Hematopoietic multipotent progenitor cell treated with erythropoietin and hydrocortisone succinate and interleukin-3 and kit ligand, for 15 days (in vitro differentiated cells): ENCODE measurements around the gene KCNN3.
"Not testable (repeated sequence)": the region's sequence is repeated elsewhere in the genome, so short reads cannot be mapped to it uniquely, and the experiment has no call there.

ENCODE experiments used
- DNase-seq: peaks from one replicate; pipeline ENCODE4 v3.0.0-alpha.2; 2015; ENCODE audit warnings: low spot score

KCNN3 gene

DNA sequence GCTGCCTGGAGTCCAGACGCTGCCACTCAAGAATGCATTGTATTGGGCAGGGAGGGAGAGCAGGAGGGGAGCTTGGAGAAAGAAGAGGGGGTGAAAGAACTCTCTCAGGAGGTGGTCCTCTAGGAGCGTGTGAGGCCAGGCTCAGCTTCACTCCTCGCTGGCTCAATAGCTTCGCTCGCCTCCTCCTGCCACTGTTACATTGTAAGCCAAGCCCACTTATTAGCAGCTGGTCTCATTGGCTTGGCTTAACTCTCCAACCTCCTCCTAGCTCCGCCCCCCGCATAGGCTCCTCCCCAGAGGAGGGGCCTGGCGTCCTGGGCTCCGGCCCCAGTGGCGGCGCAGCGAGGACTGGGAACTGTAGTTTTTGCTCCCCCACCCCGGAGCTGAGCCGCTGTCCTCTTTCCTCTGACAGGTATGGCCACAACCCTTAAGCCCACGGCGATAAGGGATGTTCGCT lies at the start of gene KCNN3:
Gene KCNN3 (minus strand): TSS at position 167 of the 457 bp plus-strand sequence. CDS start 317 bp downstream, outside the sequence.
- peak; percentile 65 for DNase-seq

DNA sequence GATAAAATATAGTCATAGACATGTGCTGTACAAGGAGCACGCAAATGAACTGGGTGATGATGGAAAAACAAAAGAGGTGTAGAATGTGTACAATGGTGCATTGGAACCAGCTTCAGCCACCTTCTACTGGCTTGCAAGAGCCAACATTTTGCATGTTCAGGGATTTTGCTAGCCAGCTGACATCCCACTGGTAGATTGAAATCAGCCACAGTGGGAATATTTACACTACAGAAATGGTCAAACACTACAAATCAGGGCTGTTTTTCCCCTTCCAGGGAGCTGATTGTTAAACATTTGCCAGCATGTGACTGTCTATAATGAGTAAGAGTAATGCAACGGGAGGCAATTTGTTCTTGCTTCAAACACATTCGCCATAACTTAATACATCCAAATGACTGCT lies 43.2 kb upstream of the KCNN3 start:
- DNase-seq = no peak

DNA sequence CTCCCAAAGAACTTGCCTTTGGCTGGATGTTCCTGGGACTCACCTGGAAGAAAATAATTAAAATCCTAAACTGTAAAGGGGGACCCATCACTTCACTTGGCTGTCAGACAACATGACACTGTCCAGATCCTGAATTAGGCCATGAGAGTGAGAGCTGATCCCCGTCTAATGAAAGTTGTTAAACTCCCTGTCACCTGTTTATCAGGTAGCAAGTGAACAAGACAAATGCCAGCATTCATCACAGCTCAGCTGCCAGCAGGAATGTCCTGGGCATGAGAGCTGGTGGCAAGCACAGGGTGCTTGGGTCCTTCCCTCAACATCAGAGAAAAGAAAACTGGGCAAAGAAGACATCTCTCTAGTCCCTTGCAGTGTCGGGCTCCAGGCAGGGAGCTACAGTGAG lies 42.7 kb upstream of the KCNN3 start:
- DNase-seq = no peak

DNA sequence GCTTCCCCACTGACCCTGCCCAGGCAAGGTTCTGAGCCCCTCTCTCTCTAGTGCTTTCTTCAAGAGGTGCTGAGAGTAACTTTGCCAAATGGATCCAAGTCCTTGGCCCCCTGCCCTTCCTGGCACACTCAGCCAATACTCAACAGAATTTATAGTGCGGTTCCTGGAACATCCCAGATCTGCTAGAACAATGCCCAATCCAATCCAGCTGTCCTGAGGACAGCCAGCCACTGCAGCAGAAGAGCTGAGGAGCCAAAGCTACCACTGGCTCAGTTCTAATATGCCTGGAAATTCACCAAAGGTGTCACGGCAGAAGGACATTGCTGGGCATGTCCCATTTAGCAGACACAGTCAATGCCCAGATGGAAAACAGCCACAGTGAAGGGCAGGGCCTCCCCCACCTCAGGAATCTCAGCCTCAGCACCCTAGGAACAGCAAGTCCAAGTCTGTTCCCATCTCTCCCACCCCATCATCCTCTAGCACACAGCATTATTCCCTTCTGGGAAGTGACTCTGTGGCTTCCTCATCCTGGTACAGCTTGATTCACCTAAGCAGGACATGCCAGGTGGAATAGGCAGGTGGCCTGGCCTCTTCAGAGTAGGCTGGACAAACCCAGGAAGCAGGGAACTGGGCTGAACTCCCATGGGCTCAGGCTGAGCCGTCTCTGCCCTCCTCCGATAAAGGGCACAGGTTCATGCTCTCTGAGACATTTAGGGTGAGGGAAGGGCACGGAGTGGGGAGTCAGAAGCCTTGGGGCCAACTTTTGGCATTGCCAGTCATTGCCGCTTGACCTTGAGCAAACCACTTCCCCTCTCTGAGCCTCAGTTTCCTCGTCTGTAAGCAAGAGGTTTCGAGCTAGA lies 41.8 kb upstream of the KCNN3 start:
- DNase-seq = no peak

DNA sequence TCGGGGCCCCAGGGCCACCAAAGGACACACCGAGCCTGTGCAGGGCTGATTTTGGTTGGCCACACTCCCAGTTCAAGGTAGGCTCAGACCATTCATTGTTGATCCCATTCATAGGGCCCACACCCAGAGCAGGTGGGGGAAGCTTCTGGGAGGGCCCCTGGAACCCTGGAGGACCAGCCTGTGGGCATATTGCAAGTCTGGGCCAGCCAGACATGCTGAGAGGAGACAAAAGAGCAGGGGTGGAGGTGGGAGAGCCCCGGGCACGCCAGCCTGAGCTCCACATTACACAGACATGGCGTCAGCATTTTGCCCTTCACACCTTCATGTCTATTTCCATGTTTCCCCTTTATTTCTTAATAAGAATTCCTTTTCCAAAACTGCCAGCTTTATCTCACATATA lies 40.8 kb upstream of the KCNN3 start:
- DNase-seq = no peak

DNA sequence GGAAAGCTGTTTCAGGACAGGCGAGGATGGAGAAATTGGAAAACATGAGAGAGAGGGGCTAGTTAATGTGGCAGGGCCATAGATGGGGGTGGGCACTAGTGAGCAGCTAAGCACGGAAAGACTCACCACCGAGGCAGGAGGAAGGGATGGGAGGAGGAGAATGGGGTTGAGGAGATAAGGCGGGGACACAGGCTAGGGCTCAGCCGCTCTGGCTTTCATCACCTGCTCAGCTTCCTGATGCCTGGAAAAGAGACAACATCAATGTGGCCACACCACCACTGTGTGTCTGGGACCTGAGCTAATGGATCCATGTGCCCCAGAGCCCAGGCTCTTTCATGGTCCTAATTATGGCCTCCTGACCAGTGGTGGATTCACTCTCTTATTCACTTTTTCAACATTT lies 38.9 kb upstream of the KCNN3 start:
- no peak for DNase-seq

DNA sequence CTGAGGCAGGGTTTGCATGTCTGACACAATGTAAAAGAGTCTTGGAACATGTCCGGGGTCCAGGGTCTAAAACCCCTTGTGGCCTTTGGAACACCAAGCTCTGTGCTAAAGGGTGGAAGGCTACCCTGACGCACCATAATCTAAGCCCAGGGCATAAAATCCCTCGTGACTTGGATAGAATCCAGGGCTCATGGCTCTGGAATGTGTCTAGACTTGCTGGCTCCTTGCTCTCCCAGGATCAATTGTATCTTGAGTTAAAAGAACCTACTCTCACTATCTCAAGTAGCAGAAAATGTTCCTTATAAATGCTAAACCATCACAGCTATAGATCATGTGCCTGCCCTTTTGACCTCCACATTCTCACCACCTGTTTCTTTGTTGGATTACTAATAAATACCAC lies 38.0 kb upstream of the KCNN3 start:
- DNase-seq = not testable (repeated sequence)

DNA sequence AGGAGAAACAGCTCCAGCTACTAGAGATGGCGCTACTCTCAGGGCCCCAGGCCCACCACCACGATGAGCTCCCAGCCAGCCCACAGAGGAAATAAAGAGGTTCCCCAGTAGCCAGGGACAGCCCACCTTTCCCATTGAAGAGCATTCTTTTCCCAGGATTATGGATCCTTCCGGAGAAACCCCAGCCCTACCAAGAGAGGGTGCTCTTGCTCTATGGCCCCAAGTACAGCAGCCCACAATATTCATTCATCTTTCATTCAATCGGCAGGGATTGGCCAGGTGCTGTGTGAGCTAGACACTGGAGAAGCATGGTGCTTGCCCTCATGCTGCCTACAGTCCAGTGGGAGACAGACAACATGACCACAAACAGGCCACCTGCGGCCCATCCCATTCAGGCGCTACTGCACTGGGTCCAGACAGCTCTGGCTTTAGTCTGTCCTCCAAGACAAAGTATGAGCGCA lies 36.6 kb upstream of the KCNN3 start:
- DNase-seq = peak; percentile 21

DNA sequence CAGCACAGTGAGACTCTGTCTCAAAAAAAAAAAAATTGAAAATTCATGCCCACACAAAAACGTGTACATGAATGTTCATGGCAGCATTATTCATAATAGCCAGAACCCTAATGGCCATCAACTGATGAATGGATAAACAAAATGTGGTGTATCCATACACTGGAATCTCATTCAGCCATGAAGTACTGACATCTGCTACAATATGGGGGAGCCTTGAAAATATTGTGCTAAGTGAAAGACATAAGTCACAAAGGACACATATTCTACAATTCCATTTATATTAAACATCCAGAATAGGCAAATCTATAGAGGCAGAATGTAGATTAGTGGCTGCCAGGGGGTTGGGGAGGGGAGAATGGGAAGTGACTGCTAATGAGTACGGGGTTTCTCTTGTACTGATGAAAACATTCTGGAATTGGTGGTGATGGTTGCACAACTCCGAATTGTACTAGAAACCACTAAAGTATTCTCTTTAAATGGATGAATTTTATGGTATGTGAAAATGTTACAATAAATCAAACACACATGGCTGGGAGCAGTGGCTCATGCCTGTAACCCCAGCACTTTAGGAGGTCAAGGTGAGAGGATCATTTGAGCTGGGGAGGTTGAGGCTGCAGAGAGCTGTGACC lies 33.0 kb upstream of the KCNN3 start:
- no peak for DNase-seq

DNA sequence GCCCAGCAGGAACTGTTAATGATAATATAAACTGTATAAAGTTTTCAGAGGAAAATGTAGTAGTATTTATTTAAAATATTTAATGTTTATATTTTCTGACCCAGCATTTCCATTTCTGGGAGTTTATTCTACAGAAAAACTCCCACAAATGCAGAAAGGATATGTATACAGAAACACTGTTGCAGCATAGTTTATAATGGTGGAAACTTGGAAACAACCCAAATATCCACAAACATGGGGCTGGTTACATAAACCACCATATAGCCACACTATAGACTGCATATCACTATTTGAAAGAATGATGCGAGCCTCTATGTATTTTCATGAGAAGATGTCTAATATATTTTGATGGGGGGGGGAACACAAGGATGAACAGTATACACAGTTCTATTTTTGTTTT lies 31.5 kb upstream of the KCNN3 start:
- DNase-seq = no peak

DNA sequence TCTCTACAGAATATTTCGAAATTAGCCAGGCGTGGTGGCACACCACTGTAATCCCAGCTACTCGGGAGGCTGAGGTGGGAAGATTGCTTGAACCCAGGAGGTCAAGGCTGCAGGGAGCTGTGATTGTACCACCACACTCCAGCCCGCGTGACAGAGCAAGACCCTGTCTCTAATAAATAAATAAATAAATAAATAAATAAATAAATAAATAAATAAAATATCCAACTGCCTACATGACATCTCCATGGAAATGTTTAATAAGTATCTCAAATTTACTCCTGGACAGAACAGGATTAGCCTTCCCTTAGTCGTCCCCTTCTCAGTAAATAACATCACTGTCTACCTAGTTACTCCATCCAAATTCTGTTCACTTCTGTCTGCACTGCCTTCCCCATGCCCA lies 29.0 kb upstream of the KCNN3 start:
- DNase-seq = no peak

DNA sequence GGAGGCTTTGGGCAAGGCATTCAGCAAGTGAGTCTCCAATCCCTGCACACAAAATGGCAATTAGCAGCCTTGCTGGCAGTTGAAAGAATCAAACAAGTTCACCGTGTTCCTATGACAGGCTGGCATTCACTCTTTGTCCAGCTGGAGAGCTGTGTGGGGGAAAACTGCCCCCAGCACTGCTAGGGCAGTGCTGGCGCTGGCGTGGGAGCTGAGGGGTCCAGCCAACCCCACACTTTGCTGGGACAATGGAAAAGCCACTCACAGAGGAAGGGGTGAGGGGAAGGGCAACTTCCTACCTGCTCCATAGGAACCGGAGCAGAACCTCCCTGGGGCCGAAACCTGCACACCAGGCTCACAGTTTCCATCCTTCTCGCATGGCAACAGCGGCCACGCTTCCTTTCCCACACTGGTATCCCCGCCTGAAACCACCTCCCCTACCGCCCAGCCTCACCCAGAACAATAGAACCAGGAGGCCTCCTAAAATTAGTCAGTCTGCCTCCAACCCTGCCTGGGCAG lies 26.7 kb upstream of the KCNN3 start:
- DNase-seq = no peak

DNA sequence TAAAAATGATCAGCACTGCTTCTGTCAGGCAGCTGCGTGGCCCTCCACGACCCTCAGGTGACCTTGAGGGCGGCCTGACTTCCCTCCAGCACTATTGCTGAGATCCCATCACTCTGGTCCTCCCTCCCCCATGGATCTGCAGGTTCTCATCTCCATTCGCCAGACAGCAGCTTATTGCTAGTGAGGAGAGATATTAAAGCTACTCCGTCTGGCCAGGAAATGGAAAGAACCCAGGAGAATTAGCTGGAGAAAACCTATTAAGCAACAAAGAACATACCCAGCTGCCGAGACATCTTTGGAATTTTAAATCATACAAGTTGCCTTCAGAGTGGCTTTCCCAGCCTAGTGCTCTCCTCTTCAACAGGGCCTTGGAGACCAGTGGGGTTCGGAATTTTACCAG lies 25.7 kb upstream of the KCNN3 start:
- DNase-seq = no peak

DNA sequence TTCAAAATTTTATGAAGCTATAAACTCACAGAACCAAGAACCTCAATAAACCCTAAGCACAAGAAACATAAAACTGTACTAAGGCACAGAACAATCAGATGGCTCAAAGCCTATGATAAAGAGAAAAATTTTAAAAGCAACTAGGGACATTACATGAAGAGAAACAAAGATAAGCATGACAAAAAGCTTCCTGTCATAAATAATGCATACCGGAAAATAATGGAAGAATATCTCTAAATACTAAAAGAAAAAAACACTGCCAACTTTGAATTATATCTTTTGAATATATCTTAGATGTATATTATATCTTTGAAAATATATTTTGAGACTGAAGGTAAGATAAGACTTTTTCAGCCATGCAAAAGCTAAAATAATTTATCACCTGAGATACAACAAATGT lies 21.4 kb upstream of the KCNN3 start:
- no peak for DNase-seq

DNA sequence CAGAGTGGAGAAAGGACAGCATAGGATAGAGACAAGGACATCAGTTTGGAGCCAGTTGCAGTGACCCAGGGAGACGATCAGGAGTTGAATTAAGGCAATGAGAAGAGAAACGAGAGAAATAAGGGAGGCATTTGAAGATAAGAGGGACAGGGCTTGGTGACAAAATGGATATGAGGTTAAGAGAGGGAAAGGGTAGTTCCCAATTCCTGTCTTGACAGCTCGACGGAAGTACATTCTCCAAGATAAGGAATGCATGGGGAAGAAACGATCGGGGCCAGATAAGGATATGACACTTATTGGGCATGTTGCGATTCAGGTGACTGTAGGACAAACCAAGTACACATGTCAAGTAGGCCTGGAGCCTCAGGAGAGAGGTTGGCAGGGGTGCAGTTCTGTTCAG lies 18.7 kb upstream of the KCNN3 start:
- no peak for DNase-seq

DNA sequence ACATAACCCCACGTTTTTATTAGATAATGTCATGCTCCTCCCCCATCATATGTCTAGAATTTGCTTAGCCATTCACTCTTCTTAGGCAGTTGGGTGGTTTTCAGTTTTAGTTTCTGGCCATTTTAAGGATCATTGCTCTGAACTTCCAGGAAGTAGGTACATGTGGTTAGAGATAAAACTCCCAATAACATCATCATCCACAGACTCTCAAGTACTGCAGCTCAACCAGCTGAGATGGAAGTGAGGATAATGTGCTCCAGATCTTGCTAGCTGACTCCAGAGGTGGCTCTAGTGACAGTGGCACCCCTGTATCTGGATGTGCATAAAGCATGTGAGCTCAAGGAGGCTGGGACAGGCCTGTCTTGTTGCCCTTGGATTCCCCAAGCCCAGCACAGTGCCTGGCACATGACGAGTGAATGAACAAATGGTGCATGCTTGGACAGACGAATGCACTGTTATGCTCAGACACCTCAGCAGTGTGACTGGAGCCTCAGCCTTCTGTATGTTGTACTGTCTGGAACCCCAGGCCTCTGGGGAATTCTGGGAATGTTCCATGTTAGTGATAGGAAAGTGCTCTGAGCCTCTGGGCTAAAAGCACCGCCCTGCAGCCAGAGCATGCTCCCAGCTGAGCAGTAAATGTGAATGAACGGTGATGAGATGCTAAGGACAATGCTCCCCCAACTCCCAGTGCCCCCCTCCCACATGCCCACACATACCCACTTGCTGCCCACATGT lies 16.4 kb upstream of the KCNN3 start:
- DNase-seq = no peak

DNA sequence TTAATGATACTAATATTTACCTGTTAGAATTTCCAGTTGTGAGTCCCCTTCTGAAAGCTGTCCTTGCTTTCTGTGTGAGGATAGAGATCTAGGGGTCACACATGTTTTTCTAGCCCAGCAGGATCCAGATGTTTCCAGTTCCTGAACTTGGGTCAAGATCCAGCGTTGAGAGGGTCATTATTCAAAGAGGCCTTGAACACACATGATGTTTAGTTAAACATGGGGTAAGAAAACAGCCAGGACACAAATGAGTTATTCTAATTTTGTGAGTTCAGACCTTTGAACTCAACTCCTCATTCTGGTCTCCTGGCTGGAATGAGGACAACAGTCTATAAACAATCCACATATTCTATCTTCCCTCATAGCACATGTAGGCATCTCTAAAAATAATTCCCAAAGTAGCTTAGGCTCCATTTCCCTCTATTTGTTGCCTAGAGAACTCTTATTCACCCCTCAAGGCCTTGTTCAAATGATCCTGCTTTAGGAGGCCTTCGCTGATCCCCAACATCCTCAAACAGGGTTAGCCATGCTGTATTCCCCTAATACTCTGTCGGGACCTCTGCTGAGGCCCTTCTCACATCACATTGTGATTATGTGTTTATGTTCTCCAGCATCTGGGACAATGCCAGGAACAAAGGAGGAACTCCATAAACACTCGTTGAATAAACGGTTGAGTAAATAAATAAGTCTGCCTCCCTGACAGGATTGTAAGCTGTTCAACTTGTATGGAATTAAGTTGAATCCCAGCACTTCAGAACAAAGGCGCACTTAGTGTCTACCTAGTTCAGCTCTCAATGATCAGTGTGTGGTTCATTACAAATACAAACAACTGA lies 15.0 kb upstream of the KCNN3 start:
- no peak for DNase-seq

DNA sequence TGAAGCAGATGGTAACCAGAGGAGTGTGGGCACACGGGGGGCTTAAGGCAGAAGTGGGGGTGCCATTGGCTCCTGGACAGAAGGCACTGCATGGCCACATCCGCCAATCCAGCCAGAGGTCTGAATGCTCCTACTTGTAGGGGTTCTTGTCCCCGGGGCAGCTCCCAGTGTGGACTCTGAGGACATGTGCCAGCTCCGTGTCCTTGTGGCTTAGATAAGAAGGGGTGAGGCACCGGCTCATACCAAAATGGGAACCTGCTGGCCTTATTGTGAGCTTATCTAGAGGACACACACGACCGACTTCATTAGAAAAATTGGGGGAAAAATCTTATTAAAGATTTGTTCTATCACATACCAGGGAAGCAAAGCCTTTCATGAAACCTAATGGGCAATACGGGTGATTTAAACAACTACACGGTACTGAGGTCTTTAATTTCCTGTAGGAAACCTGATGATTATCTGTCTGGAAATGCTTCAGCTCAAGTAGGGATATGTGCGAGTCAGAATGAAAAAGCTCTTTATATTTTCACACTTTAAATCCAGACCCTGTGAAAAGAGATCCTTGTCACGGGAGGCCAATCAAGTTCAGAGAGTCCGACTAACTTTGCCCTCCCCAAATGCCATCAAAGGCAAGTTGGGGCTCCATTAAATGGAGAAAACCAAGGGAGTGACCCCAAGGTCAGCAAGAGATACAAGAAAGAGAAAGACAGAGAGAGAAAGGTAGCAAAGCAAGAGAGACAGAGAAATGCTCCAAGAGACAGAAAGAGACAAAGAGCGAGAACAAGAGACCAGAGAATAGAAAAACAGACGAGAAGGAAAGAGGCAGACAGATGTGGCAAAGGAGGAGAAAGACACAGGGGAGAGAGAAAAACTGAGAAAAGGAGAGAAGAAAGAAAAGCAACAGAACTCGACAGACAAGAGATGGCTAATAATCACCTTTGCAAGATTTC lies 14.1 kb upstream of the KCNN3 start:
- DNase-seq = peak; percentile 34

DNA sequence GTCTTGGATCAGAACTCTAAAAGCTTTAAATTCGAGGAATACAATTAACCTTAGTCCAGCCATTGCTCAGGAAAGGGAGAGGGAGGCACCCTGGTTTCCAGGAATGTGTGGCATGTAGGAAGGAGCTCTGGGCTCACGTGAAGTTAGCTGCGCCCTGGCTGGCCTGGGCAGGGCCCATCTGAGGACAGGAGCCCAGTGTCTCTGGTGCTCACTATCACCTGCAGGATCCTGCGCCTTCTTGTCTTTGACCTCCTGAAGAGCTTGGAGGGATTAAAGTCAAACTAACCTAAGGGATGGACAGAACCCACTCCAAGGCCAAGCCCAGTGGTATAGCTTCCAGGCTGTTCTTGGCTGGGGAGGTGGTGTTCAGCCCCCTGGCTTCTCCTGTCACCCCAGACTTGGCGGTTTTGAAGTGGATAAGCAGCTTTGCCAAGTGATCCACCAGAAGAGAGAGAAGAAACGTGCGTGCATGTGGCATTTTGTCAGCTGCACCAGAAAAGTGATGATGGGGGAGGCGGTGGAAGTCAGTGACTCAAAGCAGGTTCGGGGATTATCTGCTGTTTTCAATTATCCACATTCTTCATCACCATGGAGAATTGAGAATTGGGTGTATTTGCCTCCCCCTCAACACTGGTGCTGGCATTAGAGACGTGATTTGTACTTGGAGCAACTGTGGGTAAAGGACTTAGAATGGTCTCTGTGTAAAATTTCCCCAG lies 11.9 kb upstream of the KCNN3 start:
- no peak for DNase-seq

DNA sequence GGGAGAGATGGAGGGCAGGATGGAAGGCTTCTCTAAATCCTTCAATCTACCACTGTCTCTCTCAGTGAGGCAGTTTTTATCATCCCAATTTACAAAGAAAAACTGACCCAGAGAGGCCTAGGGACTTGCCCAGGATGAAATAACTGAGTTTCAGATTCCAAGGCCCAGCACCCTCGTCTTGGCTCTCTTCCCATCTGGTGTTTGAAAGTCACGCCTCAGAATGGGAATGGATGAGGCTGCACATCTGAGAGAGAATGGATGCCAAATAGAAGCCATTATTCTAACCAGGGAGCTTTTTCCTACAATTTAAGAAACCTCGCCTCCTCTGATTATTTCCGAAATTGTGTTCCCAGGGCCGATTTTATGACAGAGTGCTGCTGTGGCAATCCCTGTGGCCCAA lies 10.6 kb upstream of the KCNN3 start:
- no peak for DNase-seq
